A673 (cell line): Measurements from ENCODE around the gene DAPK2. TPM values are rescaled to one million over a fixed set of nuclear protein-coding genes. Genes with fewer than 3 reads are reported as not detected.

Experiments used
- BruUV-seq: library from RNA; stranded (reverse); fragments of 400-500 nt; replicated peaks from 2 replicates; lab custom pipeline; 2021; lab: Mats Ljungman, UMichigan
- CTCF ChIA-PET: fragments of 300-600 bp; sonication (Branson Sonifier 250); formaldehyde crosslinking; loops from one replicate; lab custom pipeline; 2022; ENCODE audit warnings: antibody characterized with exemption; lab: Charles Lee
- POLR2A ChIA-PET: fragments of 300-600 bp; sonication (Branson Sonifier 250); formaldehyde crosslinking; loops from one replicate; lab custom pipeline; 2022; ENCODE audit warnings: antibody characterized with exemption; ENCODE audit not compliant: low non-redundant PET; lab: Charles Lee
- DNase-seq: peaks from one replicate; pipeline ENCODE4 v3.0.0-alpha.2; 2015; ENCODE audit warnings: low spot score
- H3K27ac ChIP-seq: fragments of 200-600 bp; sonication (generic); 2 replicates; pipeline ENCODE4 v1.5.1; 2016; ENCODE audit warnings: mixed run types, low read depth, mild to moderate bottlenecking, mixed read lengths, antibody characterized with exemption, low read length; ENCODE audit not compliant: poor library complexity, severe bottlenecking
- H3K27me3 ChIP-seq: fragments of 200-600 bp; sonication (generic); replicated peaks from 2 replicates; pipeline ENCODE4 v1.6.1; 2017; ENCODE audit warnings: mixed run types, low read depth, mild to moderate bottlenecking, mixed read lengths, antibody characterized with exemption, low read length; ENCODE audit not compliant: insufficient read depth, poor library complexity
- H3K36me3 ChIP-seq: fragments of 200-600 bp; sonication (generic); 2 replicates; pipeline ENCODE4 v1.6.1; 2016; ENCODE audit warnings: mixed run types, mild to moderate bottlenecking, mixed read lengths, antibody characterized with exemption, low read length; ENCODE audit not compliant: insufficient read depth, poor library complexity, severe bottlenecking
- H3K4me1 ChIP-seq: fragments of 200-600 bp; sonication (generic); 2 replicates; pipeline ENCODE4 v1.6.1; 2017; ENCODE audit warnings: mixed run types, mild to moderate bottlenecking, mixed read lengths, antibody characterized with exemption, low read length; ENCODE audit not compliant: insufficient read depth, poor library complexity, severe bottlenecking
- H3K4me3 ChIP-seq: fragments of 200-600 bp; sonication (generic); 2 replicates; pipeline ENCODE4 v1.5.1; 2016; ENCODE audit warnings: low read depth, mixed run types, mild to moderate bottlenecking, mixed read lengths, low read length; ENCODE audit not compliant: poor library complexity, severe bottlenecking
- H3K9me3 ChIP-seq: fragments of 200-600 bp; sonication (generic); 2 replicates; pipeline ENCODE4 v1.6.1; 2016; ENCODE audit warnings: mixed run types, low read depth, mild to moderate bottlenecking, mixed read lengths, antibody characterized with exemption, low read length; ENCODE audit not compliant: poor library complexity, severe bottlenecking
- CTCF ChIP-seq: fragments of 300-800, 200-600 bp; sonication (generic); conservative IDR thresholded peaks from 2 replicates; pipeline ENCODE4 v1.5.1; 2017; ENCODE audit warnings: low read depth, mild to moderate bottlenecking, antibody characterized with exemption, low read length, moderate library complexity, mixed read lengths
- EZH2 ChIP-seq: fragments of 200-600 bp; sonication (generic); IDR thresholded peaks from 2 replicates; pipeline ENCODE4 v1.6.1; 2017; ENCODE audit warnings: borderline replicate concordance, low read depth, mild to moderate bottlenecking, mixed read lengths, antibody characterized with exemption, low read length; ENCODE audit not compliant: poor library complexity, severe bottlenecking
- intact Hi-C: fragments of 100-400 bp; cut with micrococcal nuclease; formaldehyde crosslinking; loops from one replicate; pipeline ENCODE4 v1.10.0; 2022; ENCODE audit not compliant: unreplicated experiment
- microRNA-seq: library from miRNA; unstranded; fragments of <30 nt; microRNA quantifications from one replicate; pipeline ENCODE4 v1.2.0, GENCODE V29; 2021
- total RNA-seq: library from RNA; stranded (reverse); gene quantifications from 2 replicates; pipeline ENCODE4 v1.2.3, GENCODE V29; 2021

DAPK2 gene
- total RNA-seq, 1 experiment from 2014 or later = 19.2 TPM

GRCh38 chr15:63858448-63858847, 187.8 kb downstream of the DAPK2 start:
- Histone ChIP-seq H3K4me1 (no peaks in the 10 kb centered on the region), H3K27ac (no peak overlapping the region), H3K36me3 (no peaks in the 10 kb centered on the region), H3K27me3 (no peaks in the 10 kb centered on the region), H3K4me3 (no peak overlapping the region), H3K9me3 (no peaks in the 10 kb centered on the region)
- no peak for TF ChIP-seq CTCF
- TF ChIP-seq EZH2 = no peak
- intact Hi-C loops = no loop called here
- DNase-seq = no peak
- no TSS peak for BruUV-seq
- POLR2A ChIA-PET = no interaction called here
- CTCF ChIA-PET = no interaction called here

- H3K27ac ChIP-seq = no peak overlapping the region
- no peaks in the 10 kb centered on the region for H3K4me1 ChIP-seq
- no peaks in the 10 kb centered on the region for H3K27me3 ChIP-seq
- intact Hi-C loops = no loop called here
- no peak overlapping the region for H3K4me3 ChIP-seq
- no peak for TF ChIP-seq CTCF
- TF ChIP-seq EZH2 = no peak
- POLR2A ChIA-PET = no interaction called here
- no peak for DNase-seq
- BruUV-seq = no TSS peak
- H3K36me3 ChIP-seq = no peaks in the 10 kb centered on the region
- CTCF ChIA-PET = no interaction called here
- no peaks in the 10 kb centered on the region for H3K9me3 ChIP-seq
Measured at GRCh38 chr15:63857461-63857856, 188.8 kb downstream of the DAPK2 start.

Small RNA genes lying within 50 kb of the gene (microRNA-seq; reads per million reads assigned to microRNA genes)
- not detected for gene MIR422A

Other genes with a start within 250 kb of the DAPK2 start
- gene HERC1, start 212.5 kb downstream of the DAPK2 start, total RNA-seq = 49.8 and 58.2 TPM in 2 replicates
- 75.3 and 75.6 TPM in 2 replicates for gene CIAO2A, start 47.4 kb upstream of the DAPK2 start, total RNA-seq
- gene SNX1, start 49.5 kb upstream of the DAPK2 start, total RNA-seq = 94.5 and 104 TPM in 2 replicates
- 2.6 and 2.7 TPM in 2 replicates for gene SNX22, start 105.2 kb upstream of the DAPK2 start, total RNA-seq
- 410 and 416 TPM in 2 replicates for gene PPIB, start 116.5 kb upstream of the DAPK2 start, total RNA-seq